NOMO-1 treated with dmso at 0.1 percent for 144 hours (cell line): ENCODE results near the gene TCOF1.
A peak's percentile ranks its signal among the peaks of the same experiment; 100 is the strongest.

Source experiments
- DNase-seq: peaks from one replicate; lab custom pipeline; 2025; ENCODE audit not compliant: unreplicated experiment; lab: John Stamatoyannopoulos, UW

Gene TCOF1

GRCh38 chr5:150357326-150358260, at the start of gene TCOF1:
TSS of gene TCOF1 (plus strand) at chr5:150357697. CDS start at chr5:150357747, 50 bp downstream.
- DNase-seq: peak; percentile 93

GRCh38 chr5:150309101-150309885, 48.2 kb upstream of the TCOF1 start:
- no peak for DNase-seq

- no peak for DNase-seq
Observed at GRCh38 chr5:150309886-150310239, 47.6 kb upstream of the TCOF1 start.

- DNase-seq: no peak
Observed at GRCh38 chr5:150310246-150310645, 47.3 kb upstream of the TCOF1 start.

- DNase-seq: no peak
Observed at GRCh38 chr5:150311015-150311692, 46.3 kb upstream of the TCOF1 start.

GRCh38 chr5:150312518-150312917, 45.0 kb upstream of the TCOF1 start:
- no peak for DNase-seq

GRCh38 chr5:150313501-150313900, 44.0 kb upstream of the TCOF1 start:
- no peak for DNase-seq

- no peak for DNase-seq
Observed at GRCh38 chr5:150313921-150314716, 43.4 kb upstream of the TCOF1 start.

GRCh38 chr5:150315245-150315644, 42.3 kb upstream of the TCOF1 start:
- no peak for DNase-seq

- no peak for DNase-seq
Observed at GRCh38 chr5:150316320-150316719, 41.2 kb upstream of the TCOF1 start.

- DNase-seq: no peak
Observed at GRCh38 chr5:150317048-150318003, 40.2 kb upstream of the TCOF1 start.

GRCh38 chr5:150318613-150319483, 38.6 kb upstream of the TCOF1 start:
- no peak for DNase-seq

GRCh38 chr5:150319484-150319790, 38.1 kb upstream of the TCOF1 start:
- no peak for DNase-seq

- no peak for DNase-seq
Observed at GRCh38 chr5:150320044-150320613, 37.4 kb upstream of the TCOF1 start.

- no peak for DNase-seq
Observed at GRCh38 chr5:150321211-150321610, 36.3 kb upstream of the TCOF1 start.

- no peak for DNase-seq
Observed at GRCh38 chr5:150321784-150322183, 35.7 kb upstream of the TCOF1 start.

GRCh38 chr5:150322202-150322601, 35.3 kb upstream of the TCOF1 start:
- no peak for DNase-seq

- DNase-seq: no peak
Observed at GRCh38 chr5:150323092-150323491, 34.4 kb upstream of the TCOF1 start.
